Measurements from ENCODE around the gene ZNF608.

DNA sequence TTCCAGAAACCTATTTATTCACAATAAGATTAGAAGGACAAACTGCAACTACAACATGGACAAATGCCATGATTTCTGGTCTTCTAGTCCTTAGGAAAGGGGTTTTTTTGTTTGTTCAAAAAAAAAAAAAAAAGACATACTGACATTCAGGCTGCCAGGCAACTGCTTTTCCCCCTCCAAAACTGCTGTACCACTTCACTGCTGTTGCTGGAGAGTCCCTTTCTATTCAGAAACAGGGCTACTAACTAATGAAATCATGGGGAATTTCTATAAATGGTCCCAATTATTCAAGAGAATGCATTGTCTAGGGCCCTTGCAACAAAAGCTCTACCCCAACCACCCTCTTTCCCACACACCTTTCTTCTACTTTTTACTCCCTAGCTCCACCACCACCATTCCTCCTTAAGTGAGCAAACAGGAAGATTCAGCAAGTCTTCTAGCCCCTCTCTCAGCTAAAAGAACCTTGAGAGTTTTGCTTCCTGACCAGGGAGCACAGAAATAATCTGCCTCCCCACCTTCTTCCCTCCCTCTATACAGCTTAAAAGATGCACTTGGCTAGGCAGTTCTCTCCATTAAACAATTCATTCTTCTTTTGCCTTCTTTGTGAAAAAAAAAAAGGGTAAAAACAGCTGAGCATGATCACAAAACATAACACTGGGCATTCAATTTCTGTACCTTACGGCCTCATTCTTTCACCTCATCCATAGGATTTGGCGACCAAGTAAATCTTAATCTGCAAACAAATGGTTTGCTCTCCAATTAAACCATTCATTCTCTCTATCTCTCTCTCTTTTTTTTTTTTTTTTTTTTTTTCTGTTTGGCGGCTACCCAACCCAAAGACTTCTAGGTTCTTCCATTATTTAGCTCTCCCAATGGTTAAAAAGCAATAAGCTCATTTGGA, 13.8 kb downstream of the ZNF608 start:
- TF ChIP-seq POLR2AphosphoS5 (IDR thresholded peaks at IDR 0.05; ENCODE audit: borderline replicate concordance, low read depth, low read length) (no peak), FOXP2 (optimal IDR thresholded peaks at IDR 0.05; ENCODE audit: control extremely low read depth, extremely low read length, insufficient read depth) (no peak)
